ENCODE results near the gene DOCK3.

Gene DOCK3

DNA sequence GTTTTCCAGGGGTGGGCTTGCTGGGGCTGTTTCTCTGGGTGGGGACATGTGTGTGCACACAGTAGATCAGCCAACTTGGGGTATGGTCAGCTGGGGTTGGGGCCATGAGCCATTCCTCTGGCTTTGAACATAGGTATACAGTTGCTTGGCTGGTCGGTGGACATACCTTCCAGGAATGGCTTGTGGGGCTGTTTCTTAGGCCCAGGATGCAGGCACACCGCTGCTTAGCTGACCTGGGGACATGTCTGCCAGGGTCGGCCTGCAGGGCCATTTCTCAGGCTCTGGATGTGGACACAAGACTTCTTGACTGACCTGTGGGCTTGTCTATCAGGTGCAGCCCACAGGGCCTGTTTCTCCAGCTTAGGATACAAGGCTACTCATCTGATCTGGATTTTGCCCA lies 130.6 kb downstream of the DOCK3 start:
- Histone ChIP-seq H3K36me3 (no peaks in the 10 kb centered on the region), H3K4me3 (no peak overlapping the region), H3K27me3 (no peaks in the 10 kb centered on the region), H3K4me1 (no peaks in the 10 kb centered on the region), H3K27ac (no peak overlapping the region), H3K9me3 (peaks cover 0 to 19% (median 5%) of the 10 kb centered on the region in 3 donors)
- no peak for TF ChIP-seq CTCF (IDR thresholded peaks at IDR 0.05)
- intact Hi-C loops (cut with DNase I; ENCODE audit: low total_unique reads), result no loop called here
- DNase-seq, result no peak

DNA sequence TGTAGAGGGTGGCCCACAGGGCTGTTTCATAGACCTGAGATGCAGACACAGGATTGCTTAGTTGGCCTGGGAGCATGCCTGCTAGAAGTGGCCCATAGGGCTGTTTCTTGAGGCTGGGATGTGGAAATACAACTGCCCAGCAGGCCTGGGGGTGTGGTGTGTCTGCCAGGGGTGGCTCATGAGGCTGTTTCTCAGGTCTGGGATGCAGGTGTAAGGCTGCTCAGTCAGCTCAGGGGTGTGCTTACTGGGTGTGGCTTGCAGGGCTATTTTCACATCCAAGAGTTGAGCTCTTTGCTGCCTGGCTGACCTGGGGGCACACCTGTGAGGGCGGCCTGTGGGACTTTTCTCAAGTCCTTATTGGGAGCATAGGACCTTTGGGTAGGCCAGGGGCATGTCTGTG lies 131.3 kb downstream of the DOCK3 start:
- Histone ChIP-seq H3K4me3 (no peak overlapping the region), H3K36me3 (no peaks in the 10 kb centered on the region), H3K27ac (no peak overlapping the region), H3K27me3 (no peaks in the 10 kb centered on the region), H3K9me3 (peaks cover 0 to 15% (median 5%) of the 10 kb centered on the region in 3 donors), H3K4me1 (no peaks in the 10 kb centered on the region)
- DNase-seq, result no peak
- TF ChIP-seq CTCF (IDR thresholded peaks at IDR 0.05), result no peak
- intact Hi-C loops (cut with DNase I; ENCODE audit: low total_unique reads), result no loop called here

DNA sequence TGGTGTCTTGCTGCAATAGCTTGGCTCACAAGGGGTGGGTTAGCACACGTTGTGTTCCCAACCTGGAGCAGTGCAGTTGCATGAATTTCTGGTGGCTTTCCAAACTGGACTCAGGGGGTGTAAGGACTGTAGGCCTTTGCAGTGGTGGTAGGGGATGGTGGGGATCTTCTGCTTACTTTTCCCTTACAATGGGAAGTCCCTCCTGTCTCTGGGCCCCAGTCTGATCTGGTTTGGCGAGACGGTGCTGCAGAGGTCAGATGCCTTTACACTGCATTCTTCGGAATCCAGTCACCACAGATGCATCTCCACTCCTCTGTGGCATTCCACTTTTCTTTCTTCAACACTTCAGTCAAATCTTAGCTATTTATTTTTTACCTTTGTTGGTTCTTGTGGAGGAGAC lies 132.1 kb downstream of the DOCK3 start:
- H3K4me1 ChIP-seq, result no peaks in the 10 kb centered on the region
- H3K4me3 ChIP-seq, result no peak overlapping the region
- H3K36me3 ChIP-seq, result no peaks in the 10 kb centered on the region
- H3K27me3 ChIP-seq, result no peaks in the 10 kb centered on the region
- no peak for DNase-seq
- TF ChIP-seq CTCF (IDR thresholded peaks at IDR 0.05), result no peak
- H3K9me3 ChIP-seq, result peaks cover 0 to 9% (median 5%) of the 10 kb centered on the region in 3 donors
- H3K27ac ChIP-seq, result no peak overlapping the region
- intact Hi-C loops (cut with DNase I; ENCODE audit: low total_unique reads), result no loop called here

- H3K9me3 ChIP-seq, result peaks cover 0 to 5% (median 4%) of the 10 kb centered on the region in 3 donors
- intact Hi-C loops (cut with DNase I; ENCODE audit: low total_unique reads), result no loop called here
- no peak for TF ChIP-seq CTCF (IDR thresholded peaks at IDR 0.05)
Measured at GRCh38 chr3:50807266-50807665, 132.5 kb downstream of the DOCK3 start.

DNA sequence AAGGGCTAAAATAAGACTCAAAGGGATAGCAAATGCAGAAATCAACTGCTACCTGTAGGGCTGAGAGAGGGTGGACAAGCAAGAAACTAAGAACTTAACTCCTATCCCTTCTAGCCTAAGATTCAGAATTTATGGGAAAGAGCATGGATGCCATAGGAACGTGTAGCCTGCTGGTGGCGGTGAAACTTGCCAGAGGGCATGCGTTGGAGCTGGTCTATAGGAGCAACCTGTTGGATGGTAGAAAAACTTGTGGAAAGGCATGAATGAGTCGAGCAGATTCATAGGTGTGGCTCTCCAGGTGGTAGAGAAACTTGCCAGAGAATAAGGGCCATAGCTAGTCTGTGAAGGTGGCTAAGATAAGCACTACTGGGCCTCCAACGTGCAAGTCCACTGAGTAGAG lies 137.2 kb downstream of the DOCK3 start:
- intact Hi-C loops (cut with DNase I; ENCODE audit: low total_unique reads), result no loop called here
- no peaks in the 10 kb centered on the region for H3K9me3 ChIP-seq
- no peak for DNase-seq
- H3K4me1 ChIP-seq, result no peaks in the 10 kb centered on the region
- peaks cover 0 to 3% of the 10 kb centered on the region in 2 donors for H3K27me3 ChIP-seq
- H3K36me3 ChIP-seq, result no peaks in the 10 kb centered on the region
- H3K27ac ChIP-seq, result no peak overlapping the region
- no peak for TF ChIP-seq CTCF (IDR thresholded peaks at IDR 0.05)
- no peak overlapping the region for H3K4me3 ChIP-seq

More at GRCh38 chr3:50807266-50807665, 132.5 kb downstream of the DOCK3 start:
- Histone ChIP-seq H3K4me3 (no peak overlapping the region), H3K36me3 (no peaks in the 10 kb centered on the region), H3K27ac (no peak overlapping the region), H3K27me3 (no peaks in the 10 kb centered on the region), H3K4me1 (no peaks in the 10 kb centered on the region)
- DNase-seq, result no peak

DNA sequence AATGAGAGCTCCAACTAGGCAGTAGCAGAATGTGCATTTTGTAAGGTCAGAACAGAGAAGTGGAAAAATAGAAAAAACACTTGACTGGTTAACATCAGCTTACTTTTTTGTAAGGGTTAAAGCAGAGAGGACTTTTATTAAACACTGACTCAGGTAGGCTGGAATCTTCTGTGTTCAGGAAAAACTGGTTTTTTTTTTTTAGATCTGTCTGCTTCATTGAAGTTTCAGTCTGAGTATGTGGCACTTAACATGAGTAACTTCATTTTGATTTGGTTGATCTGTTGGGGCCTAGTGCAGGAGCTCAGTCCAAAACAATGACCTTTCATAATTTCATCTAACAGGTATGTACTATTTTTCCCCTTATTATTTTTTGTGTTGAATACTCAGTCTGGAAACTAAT lies 141.1 kb downstream of the DOCK3 start:
- no peak for TF ChIP-seq CTCF (IDR thresholded peaks at IDR 0.05)
- Histone ChIP-seq H3K4me3 (no peak overlapping the region), H3K27me3 (peaks cover 0 to 3% of the 10 kb centered on the region in 2 donors), H3K4me1 (no peaks in the 10 kb centered on the region), H3K36me3 (no peaks in the 10 kb centered on the region), H3K9me3 (no peaks in the 10 kb centered on the region), H3K27ac (no peak overlapping the region)
- intact Hi-C loops (cut with DNase I; ENCODE audit: low total_unique reads), result no loop called here
- DNase-seq, result no peak

Measured in tibial artery (tissue), 4 donors.